IPS-15b (cell line): Measurements from ENCODE around the gene PDIA6.

Experiments used
- H3K27me3 ChIP-seq: one replicate; pipeline ENCODE4 v1.6.1; 2013; ENCODE audit warnings: low read length; ENCODE audit not compliant: control insufficient read depth, insufficient read depth
- H3K36me3 ChIP-seq: one replicate; pipeline ENCODE4 v1.6.1; 2013; ENCODE audit warnings: low read length; ENCODE audit not compliant: control insufficient read depth, insufficient read depth
- H3K4me1 ChIP-seq: one replicate; pipeline ENCODE4 v1.6.1; 2013; ENCODE audit warnings: mild to moderate bottlenecking, low read length; ENCODE audit not compliant: control insufficient read depth, insufficient read depth
- H3K4me3 ChIP-seq: one replicate; pipeline ENCODE4 v1.5.1; 2013; ENCODE audit warnings: low read depth, low read length
- H3K9ac ChIP-seq: one replicate; pipeline ENCODE4 v1.6.1; 2013; ENCODE audit warnings: low read depth, mild to moderate bottlenecking, low read length
- H3K9me3 ChIP-seq: one replicate; pipeline ENCODE4 v1.6.1; 2013; ENCODE audit warnings: mild to moderate bottlenecking, low read length; ENCODE audit not compliant: control insufficient read depth, insufficient read depth

Gene PDIA6

GRCh38 chr2:10796703-10797102 lies 15.9 kb downstream of the PDIA6 start:
- Histone ChIP-seq H3K4me1 (no peaks in the 10 kb centered on the region), H3K9ac (no peak overlapping the region), H3K4me3 (no peak overlapping the region), H3K9me3 (no peaks in the 10 kb centered on the region), H3K36me3 (peaks cover 25% of the 10 kb centered on the region), H3K27me3 (no peaks in the 10 kb centered on the region)

DNA sequence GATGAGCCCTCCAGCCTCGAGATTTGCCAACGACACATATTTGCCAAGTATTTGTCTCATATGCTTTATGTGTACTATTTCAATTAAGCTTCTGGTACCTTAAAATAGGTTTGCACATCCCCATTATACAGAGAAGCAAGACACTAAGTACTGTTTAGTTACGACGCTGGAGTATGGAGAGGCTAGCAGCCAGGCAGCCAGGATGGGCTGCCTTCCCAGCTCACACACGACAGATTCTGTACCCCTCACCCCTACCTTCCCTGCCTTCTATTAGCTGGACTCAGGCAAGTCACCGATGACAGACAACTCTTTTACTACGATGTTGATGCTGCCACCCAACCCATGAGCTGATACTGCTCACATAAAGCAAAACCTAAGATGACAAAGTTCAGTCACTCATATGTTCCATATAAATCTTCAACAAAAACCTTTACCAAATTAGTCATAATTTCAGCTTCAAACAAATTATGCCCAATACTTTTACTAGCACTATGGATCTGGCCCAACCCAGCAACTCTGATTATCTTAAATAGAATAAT lies 17.0 kb downstream of the PDIA6 start:
- H3K9me3 ChIP-seq: no peaks in the 10 kb centered on the region
- H3K27me3 ChIP-seq: no peaks in the 10 kb centered on the region
- H3K4me3 ChIP-seq: no peak overlapping the region
- no peaks in the 10 kb centered on the region for H3K4me1 ChIP-seq
- H3K9ac ChIP-seq: no peak overlapping the region
- peaks cover 35% of the 10 kb centered on the region for H3K36me3 ChIP-seq

- Histone ChIP-seq H3K9ac (no peak overlapping the region), H3K27me3 (no peaks in the 10 kb centered on the region), H3K9me3 (no peaks in the 10 kb centered on the region), H3K4me3 (no peak overlapping the region), H3K36me3 (peaks cover 41% of the 10 kb centered on the region), H3K4me1 (no peaks in the 10 kb centered on the region)
These were observed 17.7 kb downstream of the PDIA6 start for GRCh38 chr2:10794876-10795275.

DNA sequence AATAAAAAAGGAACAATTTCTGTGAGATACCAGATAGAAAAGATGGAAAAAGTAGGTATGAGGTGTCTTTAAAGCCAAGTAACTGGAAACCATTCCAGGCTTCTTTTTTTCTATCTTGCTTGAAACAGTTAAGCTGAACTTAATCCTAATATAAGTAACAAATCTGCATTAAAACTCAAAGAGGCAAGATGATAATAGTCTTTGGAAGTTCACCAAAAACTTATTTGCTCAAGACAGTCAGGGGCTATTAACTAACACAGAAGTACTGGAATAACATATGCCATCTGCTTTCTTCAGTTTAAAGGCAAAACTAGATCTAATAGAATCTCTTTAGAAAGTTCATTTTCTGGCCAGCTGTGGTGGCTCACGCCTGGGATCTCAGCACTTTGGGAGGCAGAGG lies 18.8 kb downstream of the PDIA6 start:
- no peak overlapping the region for H3K4me3 ChIP-seq
- no peak overlapping the region for H3K9ac ChIP-seq
- H3K27me3 ChIP-seq: no peaks in the 10 kb centered on the region
- H3K4me1 ChIP-seq: no peaks in the 10 kb centered on the region
- H3K36me3 ChIP-seq: peaks cover 43% of the 10 kb centered on the region
- no peaks in the 10 kb centered on the region for H3K9me3 ChIP-seq

GRCh38 chr2:10792660-10793400 lies 19.8 kb downstream of the PDIA6 start:
- Histone ChIP-seq H3K4me1 (no peaks in the 10 kb centered on the region), H3K36me3 (peaks cover 49% of the 10 kb centered on the region), H3K9me3 (no peaks in the 10 kb centered on the region), H3K9ac (no peak overlapping the region), H3K27me3 (no peaks in the 10 kb centered on the region), H3K4me3 (no peak overlapping the region)

- H3K9me3 ChIP-seq: no peaks in the 10 kb centered on the region
- H3K4me1 ChIP-seq: no peaks in the 10 kb centered on the region
- H3K27me3 ChIP-seq: no peaks in the 10 kb centered on the region
- H3K4me3 ChIP-seq: no peak overlapping the region
- no peak overlapping the region for H3K9ac ChIP-seq
- H3K36me3 ChIP-seq: peaks cover 52% of the 10 kb centered on the region
These were observed 20.5 kb downstream of the PDIA6 start for GRCh38 chr2:10792001-10792634.

DNA sequence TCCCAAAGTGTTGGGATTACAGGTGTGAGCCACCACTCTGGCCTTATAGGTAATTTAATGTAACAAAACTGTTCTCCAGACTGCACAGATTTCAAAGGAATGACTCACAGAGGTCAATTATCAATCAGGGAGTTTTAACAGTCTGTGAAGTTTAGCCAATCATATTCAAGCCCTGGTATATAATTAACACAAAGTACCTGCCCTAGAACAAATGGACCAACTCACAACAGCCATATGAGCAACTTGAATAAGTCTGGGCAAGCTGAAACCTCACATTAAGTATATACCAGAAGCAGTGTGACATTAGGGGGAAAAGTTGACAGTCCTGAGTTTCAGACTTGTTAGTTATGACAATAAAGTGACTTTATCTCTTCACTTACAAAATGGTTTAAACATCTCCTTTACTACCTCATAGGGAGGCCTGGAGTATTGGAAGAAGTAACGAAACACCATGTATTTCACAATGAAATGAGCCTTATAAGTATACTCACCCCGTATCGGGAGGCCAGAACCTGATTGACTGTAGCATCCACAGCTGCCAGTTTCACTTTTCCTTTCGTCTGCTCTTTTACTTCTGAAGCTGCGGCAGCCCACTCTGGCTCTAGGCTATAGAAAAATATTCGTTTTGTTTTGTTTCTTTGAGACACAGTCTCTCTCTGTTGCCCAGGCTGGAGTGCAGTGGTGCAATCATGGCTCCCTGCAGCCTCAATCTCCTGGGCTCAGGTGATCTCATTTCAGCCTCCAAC lies 22.2 kb downstream of the PDIA6 start:
- Histone ChIP-seq H3K9me3 (no peaks in the 10 kb centered on the region), H3K9ac (no peak overlapping the region), H3K36me3 (peaks cover 64% of the 10 kb centered on the region), H3K27me3 (no peaks in the 10 kb centered on the region), H3K4me3 (no peak overlapping the region), H3K4me1 (no peaks in the 10 kb centered on the region)

GRCh38 chr2:10788855-10789254 lies 23.7 kb downstream of the PDIA6 start:
- Histone ChIP-seq H3K9ac (no peak overlapping the region), H3K27me3 (no peaks in the 10 kb centered on the region), H3K4me3 (no peak overlapping the region), H3K4me1 (no peaks in the 10 kb centered on the region), H3K9me3 (no peaks in the 10 kb centered on the region), H3K36me3 (peaks cover 64% of the 10 kb centered on the region)

GRCh38 chr2:10787176-10787968 lies 25.2 kb downstream of the PDIA6 start:
- H3K36me3 ChIP-seq: peaks cover 54% of the 10 kb centered on the region
- no peaks in the 10 kb centered on the region for H3K4me1 ChIP-seq
- no peaks in the 10 kb centered on the region for H3K27me3 ChIP-seq
- H3K9ac ChIP-seq: no peak overlapping the region
- no peak overlapping the region for H3K4me3 ChIP-seq
- no peaks in the 10 kb centered on the region for H3K9me3 ChIP-seq

DNA sequence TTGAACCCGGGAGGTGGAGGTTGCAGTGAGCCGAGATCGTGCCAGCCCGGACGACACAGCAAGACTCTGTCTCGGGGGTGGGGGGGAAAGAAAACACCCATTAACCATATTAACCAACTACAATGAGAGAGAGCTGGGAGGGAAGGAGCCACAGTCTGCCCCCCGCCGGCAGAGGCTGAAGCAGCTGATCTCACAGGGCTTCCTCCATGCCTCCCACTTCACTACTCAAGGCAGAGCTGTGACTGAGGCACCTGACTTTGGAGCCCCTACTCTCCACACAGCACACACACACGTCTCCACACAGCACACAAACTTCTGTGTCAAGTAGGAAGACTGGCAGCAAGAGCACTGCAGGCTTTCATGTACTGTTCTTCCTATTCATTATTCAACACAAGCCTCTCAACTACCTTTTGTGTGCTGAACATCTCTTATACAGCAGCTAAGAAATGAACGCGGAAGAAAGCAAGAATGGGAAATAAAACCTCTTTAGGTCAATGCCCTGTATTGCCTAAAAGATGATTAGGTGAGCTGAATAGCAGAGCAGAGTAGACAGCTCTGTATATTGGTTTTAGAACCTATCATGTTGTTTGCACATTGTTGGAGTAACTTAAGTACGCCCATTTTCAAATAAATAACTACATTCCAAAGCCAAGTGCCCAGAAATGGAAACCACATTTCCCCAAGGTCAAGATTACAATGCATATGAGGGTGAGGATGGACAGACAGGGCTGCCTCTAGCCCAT lies 26.2 kb downstream of the PDIA6 start:
- Histone ChIP-seq H3K4me1 (no peaks in the 10 kb centered on the region), H3K27me3 (no peaks in the 10 kb centered on the region), H3K36me3 (peaks cover 51% of the 10 kb centered on the region), H3K9me3 (no peaks in the 10 kb centered on the region), H3K4me3 (no peak overlapping the region), H3K9ac (no peak overlapping the region)

GRCh38 chr2:10785260-10785659 lies 27.3 kb downstream of the PDIA6 start:
- no peaks in the 10 kb centered on the region for H3K27me3 ChIP-seq
- peaks cover 41% of the 10 kb centered on the region for H3K36me3 ChIP-seq
- no peak overlapping the region for H3K9ac ChIP-seq
- H3K4me1 ChIP-seq: no peaks in the 10 kb centered on the region
- H3K4me3 ChIP-seq: no peak overlapping the region
- H3K9me3 ChIP-seq: no peaks in the 10 kb centered on the region
